Gastrocnemius medialis (tissue), 4 donors: ENCODE results near the gene ARHGAP24. TPM values are rescaled to one million over a fixed set of nuclear protein-coding genes. Genes with fewer than 3 reads are reported as not detected.

ENCODE experiments used
- ATAC-seq, 2 donors: fragments of 150-250 bp; one replicate each; pipeline ENCODE4 v1.9.1; 2016
- DNase-seq, 2 donors: peaks; one replicate each; pipeline ENCODE4 v3.0.0-alpha.2; 2019
- H3K27ac ChIP-seq, 4 donors: fragments of 200-600 bp; sonication (generic); 1 replicate in 1 of 4; 2 replicates in 3 of 4; pipeline ENCODE4 v1.5.1; 2016 to 2018; ENCODE audit warnings: mild to moderate bottlenecking in 2 of 4, moderate library complexity in 1 of 4
- H3K27me3 ChIP-seq, 3 donors: fragments of 200-600 bp; sonication (generic) in 2 of 3; 1 replicate in 1 of 3; 2 replicates in 2 of 3; pipeline versions ENCODE4 v1.5.1 to v1.6.0; 2016 to 2019; ENCODE audit warnings: mild to moderate bottlenecking in 1 of 3, moderate library complexity in 1 of 3
- H3K36me3 ChIP-seq, 2 donors: fragments of 200-600 bp; sonication (generic) in 1 of 2; one replicate each; pipeline ENCODE4 v1.5.1; 2017 to 2018
- H3K4me1 ChIP-seq, 2 donors: fragments of 200-600 bp; sonication (generic) in 1 of 2; one replicate each; pipeline ENCODE4 v1.5.1; 2016 to 2017; ENCODE audit warnings: mild to moderate bottlenecking in 2 of 2
- H3K4me3 ChIP-seq, 4 donors: fragments of 200-600 bp; sonication (generic) in 3 of 4; 1 replicate in 1 of 4; 2 replicates in 3 of 4; pipeline ENCODE4 v1.5.1; 2016 to 2019; ENCODE audit warnings: mild to moderate bottlenecking in 2 of 4
- H3K9me3 ChIP-seq, 3 donors: fragments of 200-600 bp; sonication (generic) in 2 of 3; 1 replicate in 1 of 3; 2 replicates in 2 of 3; pipeline ENCODE4 v1.5.1; 2016 to 2019
- CTCF ChIP-seq, 5 experiments: fragments of 450-650 bp in 3 of 5; fragments of 200-600 bp in 2 of 5; sonication (generic) in 2 of 5; IDR thresholded peaks in 4 of 5; conservative IDR thresholded peaks in 1 of 5; 1 replicate in 4 of 5; 2 replicates in 1 of 5; pipeline ENCODE4 v1.5.1; 2016 to 2019; ENCODE audit warnings: antibody characterized with exemption in 5 of 5, mild to moderate bottlenecking in 3 of 5, moderate library complexity in 3 of 5
- POLR2A ChIP-seq, 2 donors: fragments of 450-650 bp; IDR thresholded peaks; one replicate each; pipeline ENCODE4 v1.6.1; 2017; ENCODE audit warnings: antibody characterized with exemption in 2 of 2, mild to moderate bottlenecking in 2 of 2, moderate library complexity in 2 of 2
- in situ Hi-C, 4 donors: fragments of 200-750 bp; cut with MboI; loops; one replicate each; pipeline versions ENCODE4 v1.15.0 to v1.8.0; 2017; ENCODE audit warnings: low sequenced_read_pairs in 4 of 4
- intact Hi-C: fragments of 100-400 bp; cut with DNase I; formaldehyde crosslinking; loops from one replicate; pipeline ENCODE4 v1.15.1; 2023; ENCODE audit warnings: low total_unique reads
- total RNA-seq, 4 donors: library from RNA; depleted of rRNA; stranded (reverse); fragments of >200 nt; gene quantifications; one replicate each; pipeline versions ENCODE4 v1.1.0 to v1.2.3, GENCODE V29; 2016

ARHGAP24 gene
- total RNA-seq, 4 donors from 2014 or later: 2.8 to 7.8 (median 5.3) TPM

GRCh38 chr4:85747882-85748491, 273.0 kb downstream of the ARHGAP24 start:
- in situ Hi-C loops (loop anchor here in 3 of 4 donors (5.0 to 10.0 kb wide), 3 partner anchors 593 to 603 kb away; no protein-coding TSS in a partner anchor), intact Hi-C loops (loop anchor here (1.0 to 10.0 kb wide), 3 partner anchors 273 to 666 kb away; partner anchors contain the start of gene ARHGAP24)
- no peak for DNase-seq
- Histone ChIP-seq H3K36me3 (no peaks in the 10 kb centered on the region), H3K27ac (no peak overlapping the region), H3K4me1 (peaks cover 0 to 3% of the 10 kb centered on the region in 2 donors), H3K4me3 (no peak overlapping the region), H3K9me3 (no peaks in the 10 kb centered on the region), H3K27me3 (no peaks in the 10 kb centered on the region)
- peak; percentile 60 to 79 for ATAC-seq
- TF ChIP-seq CTCF (IDR thresholded peaks at IDR 0.05 in 4 of 5, conservative IDR thresholded peaks at IDR 0.05 in 1 of 5): peak; percentile 53 to 81 (median 69)
- no peak for TF ChIP-seq POLR2A (IDR thresholded peaks at IDR 0.05)

GRCh38 chr4:85748654-85749053, 273.7 kb downstream of the ARHGAP24 start:
- in situ Hi-C loops (loop anchor here in 3 of 4 donors (5.0 to 10.0 kb wide), 3 partner anchors 594 to 604 kb away; no protein-coding TSS in a partner anchor), intact Hi-C loops (loop anchor here (1.0 to 10.0 kb wide), 3 partner anchors 274 to 666 kb away; partner anchors contain the start of gene ARHGAP24)
- H3K4me1 ChIP-seq: peaks cover 0 to 3% of the 10 kb centered on the region in 2 donors
- H3K27me3 ChIP-seq: no peaks in the 10 kb centered on the region
- H3K4me3 ChIP-seq: no peak overlapping the region
- no peak for TF ChIP-seq CTCF (IDR thresholded peaks at IDR 0.05 in 4 of 5, conservative IDR thresholded peaks at IDR 0.05 in 1 of 5)
- no peak for TF ChIP-seq POLR2A (IDR thresholded peaks at IDR 0.05)
- no peak overlapping the region for H3K27ac ChIP-seq
- no peaks in the 10 kb centered on the region for H3K36me3 ChIP-seq
- ATAC-seq (no peak), DNase-seq (no peak)
- H3K9me3 ChIP-seq: no peaks in the 10 kb centered on the region

DNA sequence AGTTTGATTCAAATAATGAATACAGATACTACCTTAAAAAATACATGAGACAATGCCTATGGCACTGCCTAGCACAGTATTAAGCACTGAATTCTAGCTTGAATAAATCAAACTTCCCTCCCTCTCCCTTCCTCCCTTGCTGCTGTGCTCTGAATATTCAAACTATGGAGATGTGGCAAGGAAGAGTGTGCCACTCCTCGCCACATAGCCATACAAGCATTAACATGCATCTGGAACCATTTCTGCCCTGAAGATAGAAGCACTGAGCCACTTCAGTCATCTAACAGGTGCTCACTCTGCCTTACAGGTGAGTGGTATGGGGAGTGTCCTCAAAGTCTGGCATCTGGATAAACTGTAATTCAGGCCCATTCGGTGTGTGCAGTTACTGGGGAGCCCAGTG, 276.9 kb downstream of the ARHGAP24 start:
- Histone ChIP-seq H3K9me3 (no peaks in the 10 kb centered on the region), H3K4me1 (no peaks in the 10 kb centered on the region), H3K36me3 (no peaks in the 10 kb centered on the region), H3K4me3 (no peak overlapping the region), H3K27me3 (no peaks in the 10 kb centered on the region), H3K27ac (no peak overlapping the region)
- DNase-seq: no peak
- intact Hi-C loops (no loop called here), in situ Hi-C loops (loop anchor here in 1 of 4 donors (25.0 kb wide), 1 partner anchor 615 kb away; no protein-coding TSS in a partner anchor)
- ATAC-seq: no peak
- TF ChIP-seq CTCF (IDR thresholded peaks at IDR 0.05 in 4 of 5, conservative IDR thresholded peaks at IDR 0.05 in 1 of 5) (no peak), POLR2A (IDR thresholded peaks at IDR 0.05) (no peak)

DNA sequence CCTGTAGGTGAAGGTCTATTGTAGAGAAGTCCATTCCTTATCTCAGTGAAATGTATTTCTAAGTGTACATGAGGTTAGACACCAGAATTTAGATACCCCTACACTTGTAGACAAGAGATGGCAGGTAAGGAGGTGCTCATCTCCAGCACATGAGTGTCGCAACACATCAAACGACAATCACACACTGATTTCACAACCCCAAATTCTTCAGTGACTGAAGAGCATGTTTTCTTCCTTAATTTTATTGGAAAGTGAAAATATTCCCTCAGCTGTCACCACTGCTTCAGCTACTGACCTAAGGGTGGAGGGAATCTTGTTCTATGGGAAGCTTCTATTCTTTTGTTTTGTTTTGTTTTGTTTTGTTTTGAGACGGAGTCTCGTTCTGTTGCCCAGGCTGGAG, 280.3 kb downstream of the ARHGAP24 start:
- no peak for TF ChIP-seq CTCF (IDR thresholded peaks at IDR 0.05 in 4 of 5, conservative IDR thresholded peaks at IDR 0.05 in 1 of 5)
- TF ChIP-seq POLR2A (IDR thresholded peaks at IDR 0.05): no peak
- Histone ChIP-seq H3K4me3 (no peak overlapping the region), H3K36me3 (no peaks in the 10 kb centered on the region), H3K27me3 (no peaks in the 10 kb centered on the region), H3K27ac (no peak overlapping the region), H3K9me3 (no peaks in the 10 kb centered on the region), H3K4me1 (no peaks in the 10 kb centered on the region)
- in situ Hi-C loops: loop anchor here in 1 of 4 donors (25.0 kb wide), 1 partner anchor 618 kb away; no protein-coding TSS in a partner anchor
- no peak for ATAC-seq
- intact Hi-C loops: loop anchor here (5.0 kb wide), 1 partner anchor 212 kb away; no protein-coding TSS in a partner anchor
- no peak for DNase-seq
